Body of pancreas (tissue), 4 donors: ENCODE results near the gene ACACB.

Experiments used
- CTCF ChIP-seq, 7 experiments: fragments of 450-650 bp in 4 of 7; fragments of 200-600 bp in 3 of 7; sonication (generic) in 3 of 7; IDR thresholded peaks; one replicate each; pipeline ENCODE4 v1.5.1; 2016 to 2019; ENCODE audit warnings: antibody characterized with exemption in 7 of 7
- POLR2A ChIP-seq, 3 donors: fragments of 450-650 bp; IDR thresholded peaks; one replicate each; pipeline ENCODE4 v1.6.1; 2016; ENCODE audit warnings: antibody characterized with exemption in 3 of 3, mild to moderate bottlenecking in 2 of 3

- TF ChIP-seq POLR2A (IDR thresholded peaks at IDR 0.05) (no peak), CTCF (IDR thresholded peaks at IDR 0.05) (no peak)
Measured at GRCh38 chr12:109147954-109148353, 31.6 kb downstream of the ACACB start.
